ENCODE results near the gene TRMO.

TRMO gene, protein sequence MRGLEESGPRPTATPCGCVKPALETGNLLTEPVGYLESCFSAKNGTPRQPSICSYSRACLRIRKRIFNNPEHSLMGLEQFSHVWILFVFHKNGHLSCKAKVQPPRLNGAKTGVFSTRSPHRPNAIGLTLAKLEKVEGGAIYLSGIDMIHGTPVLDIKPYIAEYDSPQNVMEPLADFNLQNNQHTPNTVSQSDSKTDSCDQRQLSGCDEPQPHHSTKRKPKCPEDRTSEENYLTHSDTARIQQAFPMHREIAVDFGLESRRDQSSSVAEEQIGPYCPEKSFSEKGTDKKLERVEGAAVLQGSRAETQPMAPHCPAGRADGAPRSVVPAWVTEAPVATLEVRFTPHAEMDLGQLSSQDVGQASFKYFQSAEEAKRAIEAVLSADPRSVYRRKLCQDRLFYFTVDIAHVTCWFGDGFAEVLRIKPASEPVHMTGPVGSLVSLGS

DNA sequence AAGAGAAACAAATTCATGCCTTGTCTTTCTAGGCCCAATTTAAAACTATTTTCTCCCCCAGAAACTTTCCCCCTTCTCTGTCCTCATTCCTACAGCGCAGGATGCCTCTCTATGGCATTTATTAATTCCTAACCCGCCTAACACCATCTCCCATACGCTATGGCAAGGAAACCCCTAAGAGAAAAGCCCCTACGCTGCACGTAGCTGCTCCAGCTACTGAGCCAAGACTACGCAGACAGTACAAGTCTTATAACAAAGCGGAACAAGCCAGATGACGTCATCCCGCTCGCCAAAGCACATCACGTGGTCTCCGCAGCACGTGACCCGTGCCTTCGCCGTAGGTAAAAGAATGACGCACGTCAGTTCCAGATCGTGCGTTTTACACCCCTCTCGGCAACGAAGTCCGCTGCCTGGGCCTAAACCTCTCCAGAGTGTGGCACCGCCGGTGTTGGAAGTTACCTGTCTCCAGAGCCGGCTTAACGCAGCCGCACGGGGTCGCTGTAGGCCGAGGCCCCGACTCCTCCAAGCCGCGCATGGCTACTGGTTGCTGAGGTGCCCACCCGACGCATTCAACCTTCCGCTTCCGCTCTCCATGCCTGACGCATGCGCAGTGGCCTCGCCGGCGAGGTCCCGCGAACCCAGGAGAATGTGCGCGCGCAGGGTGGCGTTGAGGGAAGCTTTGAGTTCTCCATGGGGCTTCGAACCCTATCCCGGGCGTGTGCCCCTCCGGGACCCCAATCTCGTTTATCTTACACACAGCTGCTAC, at the start of gene TRMO:
TSS of gene TRMO (minus strand) at position 542 of the 766 bp plus-strand sequence. CDS start at position 535, 7 bp downstream.
- TF ChIP-seq, protein P1, sequence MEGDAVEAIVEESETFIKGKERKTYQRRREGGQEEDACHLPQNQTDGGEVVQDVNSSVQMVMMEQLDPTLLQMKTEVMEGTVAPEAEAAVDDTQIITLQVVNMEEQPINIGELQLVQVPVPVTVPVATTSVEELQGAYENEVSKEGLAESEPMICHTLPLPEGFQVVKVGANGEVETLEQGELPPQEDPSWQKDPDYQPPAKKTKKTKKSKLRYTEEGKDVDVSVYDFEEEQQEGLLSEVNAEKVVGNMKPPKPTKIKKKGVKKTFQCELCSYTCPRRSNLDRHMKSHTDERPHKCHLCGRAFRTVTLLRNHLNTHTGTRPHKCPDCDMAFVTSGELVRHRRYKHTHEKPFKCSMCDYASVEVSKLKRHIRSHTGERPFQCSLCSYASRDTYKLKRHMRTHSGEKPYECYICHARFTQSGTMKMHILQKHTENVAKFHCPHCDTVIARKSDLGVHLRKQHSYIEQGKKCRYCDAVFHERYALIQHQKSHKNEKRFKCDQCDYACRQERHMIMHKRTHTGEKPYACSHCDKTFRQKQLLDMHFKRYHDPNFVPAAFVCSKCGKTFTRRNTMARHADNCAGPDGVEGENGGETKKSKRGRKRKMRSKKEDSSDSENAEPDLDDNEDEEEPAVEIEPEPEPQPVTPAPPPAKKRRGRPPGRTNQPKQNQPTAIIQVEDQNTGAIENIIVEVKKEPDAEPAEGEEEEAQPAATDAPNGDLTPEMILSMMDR (IDR thresholded peaks at IDR 0.05; ENCODE audit: insufficient read depth, low read length, poor library complexity, severe bottlenecking), result peak; percentile 83
- Histone ChIP-seq H3K36me3 (ENCODE audit: control insufficient read depth, insufficient read depth, low read length) (no peaks in the 10 kb centered on the region), H3K27me3 (replicated peaks; ENCODE audit: control insufficient read depth, insufficient read depth, low read length) (no peaks in the 10 kb centered on the region), H3K4me3 (replicated peaks; ENCODE audit: low read depth, low read length) (peak within 1 kb of the TSS; percentile 65)
- peak; percentile 99 for DNase-seq (ENCODE audit: extremely low read depth, insufficient read length)

DNA sequence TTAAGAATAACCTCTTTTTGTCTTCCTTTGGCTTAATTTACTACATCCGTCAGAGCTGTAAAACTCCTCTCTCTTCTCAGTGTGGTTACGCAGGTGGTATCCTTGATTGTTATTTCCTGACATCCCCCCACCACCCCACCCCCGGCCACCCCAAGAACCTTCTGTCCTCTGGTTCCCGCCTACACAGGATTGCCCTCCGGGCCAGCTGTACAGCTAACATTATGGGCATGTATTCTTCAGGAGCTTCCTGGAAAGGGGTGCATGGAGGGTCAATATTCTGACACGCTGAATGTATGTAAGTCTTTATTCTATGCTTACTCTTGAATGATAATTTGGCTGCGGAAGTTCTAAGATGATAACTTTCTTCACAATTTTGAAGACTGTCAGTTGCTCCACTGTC, 47.9 kb upstream of the TRMO start:
- Histone ChIP-seq H3K27me3 (replicated peaks; ENCODE audit: control insufficient read depth, insufficient read depth, low read length) (no peaks in the 10 kb centered on the region), H3K4me3 (replicated peaks; ENCODE audit: low read depth, low read length) (no peak overlapping the region), H3K36me3 (ENCODE audit: control insufficient read depth, insufficient read depth, low read length) (no peaks in the 10 kb centered on the region)
- DNase-seq (ENCODE audit: extremely low read depth, insufficient read length), result no peak
- TF ChIP-seq, protein P1 (IDR thresholded peaks at IDR 0.05; ENCODE audit: insufficient read depth, low read length, poor library complexity, severe bottlenecking), result no peak

DNA sequence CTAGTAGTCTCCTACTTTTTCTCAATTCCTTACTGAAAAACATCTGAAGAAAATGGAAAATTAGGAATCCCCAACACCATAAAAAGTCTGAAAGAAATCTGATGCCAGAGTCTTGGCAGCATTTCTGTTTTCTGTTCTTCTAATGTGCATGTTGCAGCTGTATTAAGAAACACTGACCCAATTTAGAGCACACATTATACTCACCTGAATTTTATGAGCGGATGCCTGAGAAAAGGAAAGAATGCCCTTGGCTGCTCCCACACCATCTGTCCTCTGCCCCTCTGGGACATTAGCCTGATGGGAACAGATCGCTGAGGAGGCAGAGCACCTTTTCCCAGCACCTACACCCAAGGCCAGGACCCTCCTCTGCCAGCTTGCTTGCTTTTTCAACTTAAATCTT, 46.7 kb upstream of the TRMO start:
- no peak for DNase-seq (ENCODE audit: extremely low read depth, insufficient read length)
- H3K27me3 ChIP-seq (replicated peaks; ENCODE audit: control insufficient read depth, insufficient read depth, low read length), result no peaks in the 10 kb centered on the region
- TF ChIP-seq, protein P1 (IDR thresholded peaks at IDR 0.05; ENCODE audit: insufficient read depth, low read length, poor library complexity, severe bottlenecking), result no peak

DNA sequence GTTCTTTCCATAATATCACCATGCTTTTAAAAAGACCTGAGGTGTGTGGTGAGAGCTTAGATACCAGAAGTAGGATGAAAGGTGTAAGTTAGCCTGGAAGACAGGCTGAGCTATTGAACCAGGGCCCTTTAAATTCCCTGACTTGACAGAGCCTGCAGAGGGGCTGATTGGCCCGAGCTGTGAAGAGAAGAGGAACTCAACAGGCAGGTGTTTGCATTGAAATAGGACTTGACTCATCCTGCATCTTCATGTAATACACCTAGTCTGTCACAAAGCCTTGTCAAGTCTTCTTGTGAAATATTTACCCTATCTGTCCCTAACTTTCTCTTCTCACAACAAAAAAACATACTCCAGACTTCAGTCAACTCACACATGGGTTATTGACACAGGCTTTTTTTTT, 44.2 kb upstream of the TRMO start:
- TF ChIP-seq, protein P1 (IDR thresholded peaks at IDR 0.05; ENCODE audit: insufficient read depth, low read length, poor library complexity, severe bottlenecking), result no peak
- H3K27me3 ChIP-seq (replicated peaks; ENCODE audit: control insufficient read depth, insufficient read depth, low read length), result no peaks in the 10 kb centered on the region
- no peak for DNase-seq (ENCODE audit: extremely low read depth, insufficient read length)
- H3K36me3 ChIP-seq (ENCODE audit: control insufficient read depth, insufficient read depth, low read length), result no peaks in the 10 kb centered on the region
- H3K4me3 ChIP-seq (replicated peaks; ENCODE audit: low read depth, low read length), result no peak overlapping the region

More for the DNA sequence above, 46.7 kb upstream of the TRMO start:
- Histone ChIP-seq H3K36me3 (ENCODE audit: control insufficient read depth, insufficient read depth, low read length) (no peaks in the 10 kb centered on the region), H3K4me3 (replicated peaks; ENCODE audit: low read depth, low read length) (no peak overlapping the region)

DNA sequence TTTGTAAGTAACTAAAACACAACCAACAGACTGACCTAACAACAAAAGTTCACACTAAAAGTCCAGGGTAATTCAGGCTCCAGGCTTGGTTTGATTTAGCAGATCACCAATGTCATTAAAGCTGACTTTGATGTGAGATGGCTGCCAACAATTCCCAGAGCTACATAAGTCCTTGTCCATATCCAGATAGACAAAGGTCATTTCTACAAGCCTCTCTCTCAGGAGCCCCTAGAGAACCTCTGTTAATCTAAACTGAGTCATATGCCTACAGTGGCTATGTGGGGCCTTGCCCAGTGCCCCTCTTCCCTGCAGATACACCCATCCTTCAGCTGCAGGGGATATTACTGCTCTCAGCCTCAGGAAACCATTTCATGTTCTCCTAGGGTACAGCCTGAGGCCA, 42.6 kb upstream of the TRMO start:
- H3K4me3 ChIP-seq (replicated peaks; ENCODE audit: low read depth, low read length), result no peak overlapping the region
- TF ChIP-seq, protein P1 (IDR thresholded peaks at IDR 0.05; ENCODE audit: insufficient read depth, low read length, poor library complexity, severe bottlenecking), result no peak
- H3K36me3 ChIP-seq (ENCODE audit: control insufficient read depth, insufficient read depth, low read length), result no peaks in the 10 kb centered on the region
- H3K27me3 ChIP-seq (replicated peaks; ENCODE audit: control insufficient read depth, insufficient read depth, low read length), result no peaks in the 10 kb centered on the region
- DNase-seq (ENCODE audit: extremely low read depth, insufficient read length), result no peak

Data from GM06990 (cell line).